HCT116 (cell line): ENCODE measurements around the gene UBE2E1. TPM values are rescaled to one million over a fixed set of nuclear protein-coding genes. Genes with fewer than 3 reads are reported as not detected.

Experiments used
- ATAC-seq: fragments of 200-7000 bp; cut with Tn5 transposase; 2 replicates; pipeline ENCODE4 v1.9.1; 2020; ENCODE audit warnings: mild to moderate bottlenecking, moderate library complexity
- BruUV-seq: library from RNA; stranded (reverse); fragments of 400-500 nt; replicated peaks from 2 replicates; lab custom pipeline; 2021; lab: Mats Ljungman, UMichigan
- CTCF ChIA-PET: fragments of 300-600 bp; sonication (Branson Sonifier 250); formaldehyde crosslinking; loops from one replicate; lab custom pipeline; 2021; ENCODE audit warnings: antibody characterized with exemption; lab: Charles Lee
- POLR2A ChIA-PET: fragments of 300-600, 350-600 bp; sonication (Branson Sonifier 250); formaldehyde crosslinking; loops from one replicate; lab custom pipeline; 2021; ENCODE audit warnings: antibody characterized with exemption; lab: Charles Lee
- RAD21 ChIA-PET, 2 experiments: fragments of 300-600 bp; sonication (Branson Sonifier 250); formaldehyde crosslinking; loops; one replicate each; lab custom pipeline; 2023; ENCODE audit warnings: low total read pairs in 2 of 2; ENCODE audit not compliant: uncharacterized antibody in 2 of 2, unreplicated experiment in 2 of 2, low non-redundant PET in 1 of 2; lab: Charles Lee
- DNase-seq: peaks from one replicate; pipeline ENCODE4 v3.0.0-alpha.2; 2010; ENCODE audit warnings: low read depth, low spot score
- H2AFZ ChIP-seq: fragments of 200-600 bp; shearing (Covaris generic), sonication (generic); 2 replicates; pipeline ENCODE4 v1.6.1; 2017; ENCODE audit warnings: low read depth, mixed run types, mixed read lengths, antibody characterized with exemption, low read length; ENCODE audit not compliant: poor library complexity, severe bottlenecking
- H3K27ac ChIP-seq: 2 replicates; pipeline ENCODE4 v1.5.1; 2012; ENCODE audit warnings: low read depth, low read length
- H3K27me3 ChIP-seq: fragments of 200-600 bp; sonication (generic); 2 replicates; pipeline ENCODE4 v1.6.1; 2016; ENCODE audit warnings: mixed run types, low read length, mixed read lengths; ENCODE audit not compliant: insufficient read depth
- H3K36me3 ChIP-seq, 2 experiments: fragments of 200-500 bp in 1 of 2; fragments of 200-600 bp in 1 of 2; sonication (Bioruptor generic) in 1 of 2; sonication (generic) in 1 of 2; 2 replicates each; pipeline versions ENCODE4 v1.5.1 to v1.6.1; 2014 to 2016; ENCODE audit warnings: low read length in 2 of 2, inconsistent platforms in 1 of 2, mixed read lengths in 1 of 2, mixed run types in 1 of 2; ENCODE audit not compliant: insufficient read depth in 2 of 2, control insufficient read depth in 1 of 2
- H3K4me1 ChIP-seq, 2 experiments: fragments of 200-600 bp in 1 of 2; sonication (generic) in 1 of 2; 2 replicates each; pipeline versions ENCODE4 v1.5.1 to v1.6.1; 2012 to 2017; ENCODE audit warnings: low read length in 2 of 2, inconsistent platforms in 1 of 2, mild to moderate bottlenecking in 1 of 2, mixed read lengths in 1 of 2, mixed run types in 1 of 2, moderate library complexity in 1 of 2; ENCODE audit not compliant: insufficient read depth in 2 of 2, control insufficient read depth in 1 of 2
- H3K4me2 ChIP-seq: fragments of 200-600 bp; sonication (generic); 2 replicates; pipeline ENCODE4 v1.6.1; 2017; ENCODE audit warnings: mixed run types, low read length, mixed read lengths
- H3K4me3 ChIP-seq, 2 experiments: fragments of 200-600 bp in 1 of 2; sonication (generic) in 1 of 2; replicated peaks in 1 of 2; 2 replicates each; pipeline ENCODE4 v1.5.1; 2011 to 2016; ENCODE audit warnings: low read length in 2 of 2, control low read depth in 1 of 2, low read depth in 1 of 2, mild to moderate bottlenecking in 1 of 2, mixed read lengths in 1 of 2, mixed run types in 1 of 2
- H3K79me2 ChIP-seq: fragments of 200-600 bp; sonication (generic); 2 replicates; pipeline ENCODE4 v1.6.1; 2017; ENCODE audit warnings: mild to moderate bottlenecking, mixed run types, low read length, moderate library complexity, mixed read lengths; ENCODE audit not compliant: insufficient read depth
- H3K9ac ChIP-seq: fragments of 200-600 bp; sonication (generic); 2 replicates; pipeline ENCODE4 v1.6.1; 2016; ENCODE audit warnings: low read length, mixed read lengths
- H3K9me2 ChIP-seq: fragments of 200-600 bp; sonication (generic), shearing (Covaris generic); 2 replicates; pipeline ENCODE4 v1.6.1; 2017; ENCODE audit warnings: mixed run types, mild to moderate bottlenecking, moderate library complexity; ENCODE audit not compliant: insufficient read depth
- H3K9me3 ChIP-seq, 2 experiments: fragments of 200-500 bp in 1 of 2; fragments of 200-600 bp in 1 of 2; sonication (Bioruptor generic) in 1 of 2; sonication (generic) in 1 of 2; 2 replicates each; pipeline ENCODE4 v1.6.1; 2014 to 2017; ENCODE audit warnings: low read length in 2 of 2, mixed read lengths in 2 of 2, inconsistent platforms in 1 of 2, low read depth in 1 of 2, mild to moderate bottlenecking in 1 of 2, mixed run types in 1 of 2, moderate library complexity in 1 of 2; ENCODE audit not compliant: control insufficient read depth in 1 of 2, insufficient read depth in 1 of 2
- H4K20me1 ChIP-seq: fragments of 200-600 bp; sonication (generic), shearing (Covaris generic); 2 replicates; pipeline ENCODE4 v1.6.1; 2017; ENCODE audit warnings: mixed run types, mild to moderate bottlenecking, moderate library complexity; ENCODE audit not compliant: insufficient read depth
- ATF3 ChIP-seq: IDR thresholded peaks from 2 replicates; pipeline ENCODE4 v1.6.1; 2012
- CEBPB ChIP-seq: IDR thresholded peaks from 2 replicates; pipeline ENCODE4 v1.6.1; 2012; ENCODE audit warnings: low read depth
- CTCF ChIP-seq, 3 experiments: fragments of 200-600 bp in 1 of 3; sonication (generic) in 1 of 3; IDR thresholded peaks in 2 of 3; conservative IDR thresholded peaks in 1 of 3; 2 replicates each; pipeline ENCODE4 v1.5.1; 2012 to 2017; ENCODE audit warnings: low read depth in 2 of 3, low read length in 2 of 3, antibody characterized with exemption in 1 of 3, borderline replicate concordance in 1 of 3, control low read depth in 1 of 3, mild to moderate bottlenecking in 1 of 3, mixed read lengths in 1 of 3, mixed run types in 1 of 3, moderate library complexity in 1 of 3; ENCODE audit not compliant: insufficient read depth in 1 of 3
- EGR1 ChIP-seq: IDR thresholded peaks from 2 replicates; pipeline ENCODE4 v1.6.1; 2012; ENCODE audit warnings: low read depth
- ELF1 ChIP-seq: IDR thresholded peaks from 2 replicates; pipeline ENCODE4 v1.6.1; 2012; ENCODE audit warnings: low read depth, borderline replicate concordance
- EZH2 ChIP-seq: fragments of 200-600 bp; sonication (generic); IDR thresholded peaks from 2 replicates; pipeline ENCODE4 v1.6.1; 2017; ENCODE audit warnings: antibody characterized with exemption, mixed run types
- EZH2phosphoT487 ChIP-seq: fragments of 200-600 bp; IDR thresholded peaks from 2 replicates; pipeline ENCODE4 v1.6.1; 2018; ENCODE audit warnings: antibody characterized with exemption, borderline replicate concordance
- FOSL1 ChIP-seq: IDR thresholded peaks from 2 replicates; pipeline ENCODE4 v1.6.1; 2012; ENCODE audit warnings: low read depth
- JUND ChIP-seq: IDR thresholded peaks from 2 replicates; pipeline ENCODE4 v1.6.1; 2012
- POLR2AphosphoS5 ChIP-seq: IDR thresholded peaks from 2 replicates; pipeline ENCODE4 v1.6.1; 2011; ENCODE audit warnings: mild to moderate bottlenecking, low read depth, low read length, moderate library complexity
- REST ChIP-seq: IDR thresholded peaks from 2 replicates; pipeline ENCODE4 v1.6.1; 2012; ENCODE audit warnings: low read depth
- SRF ChIP-seq: IDR thresholded peaks from 2 replicates; pipeline ENCODE4 v1.6.1; 2012; ENCODE audit warnings: low read depth
- TCF7L2 ChIP-seq: IDR thresholded peaks from 2 replicates; pipeline ENCODE4 v1.7.0; 2011; ENCODE audit warnings: borderline replicate concordance, inconsistent platforms; ENCODE audit not compliant: insufficient read depth, insufficient read length; ENCODE audit errors: extremely low read depth
- YY1 ChIP-seq: IDR thresholded peaks from 2 replicates; pipeline ENCODE4 v1.6.1; 2011; ENCODE audit warnings: low read length, low read depth, moderate library complexity, mild to moderate bottlenecking; ENCODE audit not compliant: insufficient replicate concordance; ENCODE audit errors: extremely low read depth
- ZBTB33 ChIP-seq: IDR thresholded peaks from 2 replicates; pipeline ENCODE4 v1.6.1; 2011; ENCODE audit warnings: mild to moderate bottlenecking, low read length, moderate library complexity; ENCODE audit not compliant: insufficient replicate concordance; ENCODE audit errors: extremely low read depth
- ZNF274 ChIP-seq: fragments of 200-500 bp; sonication (Bioruptor generic); IDR thresholded peaks from 2 replicates; pipeline ENCODE4 v1.6.1; 2014; ENCODE audit warnings: mild to moderate bottlenecking, low read depth, low read length, inconsistent platforms
- intact Hi-C: fragments of 100-400 bp; cut with micrococcal nuclease; formaldehyde crosslinking; loops from 2 replicates; pipeline ENCODE4 v1.10.0; 2022
- total RNA-seq: library from RNA; stranded (reverse); gene quantifications from one replicate; pipeline ENCODE4 v1.2.1, GENCODE V29; 2021; ENCODE audit not compliant: unreplicated experiment

Gene UBE2E1
- total RNA-seq, 1 experiment from 2014 or later = 75.1 TPM

GRCh38 chr3:23822559-23822958, 16.8 kb downstream of the UBE2E1 start:
- ChIA-PET CTCF (no interaction called here), RAD21 (no interaction called here), POLR2A (no interaction called here)
- no peak overlapping the region for H2AFZ ChIP-seq
- no peak overlapping the region for H3K27ac ChIP-seq
- no peaks in the 10 kb centered on the region for H3K9me3 ChIP-seq
- no TSS peak for BruUV-seq
- no peaks in the 10 kb centered on the region for H3K36me3 ChIP-seq
- TF ChIP-seq CTCF (IDR thresholded peaks at IDR 0.05 in 2 of 3, conservative IDR thresholded peaks at IDR 0.05 in 1 of 3; ENCODE audit: borderline replicate concordance in 1 of 3, insufficient read depth in 1 of 3, low read depth in 2 of 3, low read length in 2 of 3) = no peak
- no peak for TF ChIP-seq FOSL1
- TF ChIP-seq YY1 = no peak
- no peak for TF ChIP-seq EZH2phosphoT487
- no peak for TF ChIP-seq ATF3
- no peak for TF ChIP-seq ZNF274
- no peak for TF ChIP-seq EZH2
- TF ChIP-seq SRF = no peak
- no peak for TF ChIP-seq CEBPB
- TF ChIP-seq REST = no peak
- no peak for TF ChIP-seq EGR1
- TF ChIP-seq TCF7L2 = no peak
- TF ChIP-seq ELF1 = no peak
- TF ChIP-seq ZBTB33 = no peak
- TF ChIP-seq POLR2AphosphoS5 = no peak
- TF ChIP-seq JUND = no peak
- no peak overlapping the region for H3K4me2 ChIP-seq
- H3K79me2 ChIP-seq = peaks cover 61% of the 10 kb centered on the region
- H3K9me2 ChIP-seq = no peaks in the 10 kb centered on the region
- H3K4me1 ChIP-seq = no peaks in the 10 kb centered on the region
- H3K27me3 ChIP-seq = no peaks in the 10 kb centered on the region
- intact Hi-C loops = no loop called here
- no peak for DNase-seq
- no peak for ATAC-seq
- no peak overlapping the region for H3K4me3 ChIP-seq
- H3K9ac ChIP-seq = no peak overlapping the region
- H4K20me1 ChIP-seq = no peaks in the 10 kb centered on the region; the same call in 1 of the 2 replicates
